Gastrocnemius medialis (tissue), 4 donors: ENCODE data around the gene ADGRV1. TPM values are rescaled to one million over a fixed set of nuclear protein-coding genes. Genes with fewer than 3 reads are reported as not detected.

Experiments
- ATAC-seq, 2 donors: fragments of 150-250 bp; one replicate each; pipeline ENCODE4 v1.9.1; 2016
- DNase-seq, 2 donors: peaks; one replicate each; pipeline ENCODE4 v3.0.0-alpha.2; 2019
- H3K27ac ChIP-seq, 4 donors: fragments of 200-600 bp; sonication (generic); 1 replicate in 1 of 4; 2 replicates in 3 of 4; pipeline ENCODE4 v1.5.1; 2016 to 2018; ENCODE audit warnings: mild to moderate bottlenecking in 2 of 4, moderate library complexity in 1 of 4
- H3K27me3 ChIP-seq, 3 donors: fragments of 200-600 bp; sonication (generic) in 2 of 3; 1 replicate in 1 of 3; 2 replicates in 2 of 3; pipeline versions ENCODE4 v1.5.1 to v1.6.0; 2016 to 2019; ENCODE audit warnings: mild to moderate bottlenecking in 1 of 3, moderate library complexity in 1 of 3
- H3K36me3 ChIP-seq, 2 donors: fragments of 200-600 bp; sonication (generic) in 1 of 2; one replicate each; pipeline ENCODE4 v1.5.1; 2017 to 2018
- H3K4me1 ChIP-seq, 2 donors: fragments of 200-600 bp; sonication (generic) in 1 of 2; one replicate each; pipeline ENCODE4 v1.5.1; 2016 to 2017; ENCODE audit warnings: mild to moderate bottlenecking in 2 of 2
- H3K4me3 ChIP-seq, 4 donors: fragments of 200-600 bp; sonication (generic) in 3 of 4; 1 replicate in 1 of 4; 2 replicates in 3 of 4; pipeline ENCODE4 v1.5.1; 2016 to 2019; ENCODE audit warnings: mild to moderate bottlenecking in 2 of 4
- H3K9me3 ChIP-seq, 3 donors: fragments of 200-600 bp; sonication (generic) in 2 of 3; 1 replicate in 1 of 3; 2 replicates in 2 of 3; pipeline ENCODE4 v1.5.1; 2016 to 2019
- POLR2A ChIP-seq, 2 donors: fragments of 450-650 bp; IDR thresholded peaks; one replicate each; pipeline ENCODE4 v1.6.1; 2017; ENCODE audit warnings: antibody characterized with exemption in 2 of 2, mild to moderate bottlenecking in 2 of 2, moderate library complexity in 2 of 2
- in situ Hi-C, 4 donors: fragments of 200-750 bp; cut with MboI; loops; one replicate each; pipeline versions ENCODE4 v1.15.0 to v1.8.0; 2017; ENCODE audit warnings: low sequenced_read_pairs in 4 of 4
- intact Hi-C: fragments of 100-400 bp; cut with DNase I; formaldehyde crosslinking; loops from one replicate; pipeline ENCODE4 v1.15.1; 2023; ENCODE audit warnings: low total_unique reads
- total RNA-seq, 4 donors: library from RNA; depleted of rRNA; stranded (reverse); fragments of >200 nt; gene quantifications; one replicate each; pipeline versions ENCODE4 v1.1.0 to v1.2.3, GENCODE V29; 2016
- TF ChIP-seq, protein P1 (sequence below), 5 experiments: fragments of 450-650 bp in 3 of 5; fragments of 200-600 bp in 2 of 5; sonication (generic) in 2 of 5; IDR thresholded peaks in 4 of 5; conservative IDR thresholded peaks in 1 of 5; 1 replicate in 4 of 5; 2 replicates in 1 of 5; pipeline ENCODE4 v1.5.1; 2016 to 2019; ENCODE audit warnings: antibody characterized with exemption in 5 of 5, mild to moderate bottlenecking in 3 of 5, moderate library complexity in 3 of 5

ADGRV1 gene
- total RNA-seq, 4 donors from 2014 or later: 0.22 to 0.41 TPM; not detected in 2

DNA sequence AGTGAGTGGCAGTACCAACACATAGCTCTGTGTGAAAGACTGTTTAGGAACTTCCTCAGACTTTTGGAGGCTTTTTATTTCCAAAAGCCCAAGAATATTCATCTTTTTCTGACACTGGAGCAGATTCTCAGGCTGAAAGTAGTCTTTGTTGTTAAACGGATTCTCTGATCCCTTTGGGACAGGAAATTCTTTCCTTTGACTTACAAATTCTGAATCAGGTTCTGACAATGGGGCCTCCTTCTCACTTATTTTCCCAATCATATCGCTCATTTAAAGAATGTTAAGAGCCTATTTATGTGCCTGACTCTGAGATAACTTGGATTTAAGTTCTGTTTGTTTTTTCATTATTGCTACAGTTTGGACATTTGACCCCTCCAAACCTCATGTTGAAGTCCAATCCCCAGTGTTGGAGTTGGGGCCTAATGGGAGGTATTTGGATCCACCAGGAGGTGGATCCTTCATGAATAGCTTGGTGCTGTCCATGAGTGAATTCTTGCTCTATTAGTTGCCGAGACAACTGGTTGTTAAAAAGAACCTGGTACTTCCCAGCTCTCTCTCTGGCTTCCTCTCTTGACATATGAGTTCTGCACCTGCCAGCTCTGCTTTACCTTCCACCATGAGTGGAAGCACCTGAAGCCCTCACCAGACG lies 4.1 kb upstream of the ADGRV1 start:
- Histone ChIP-seq H3K9me3 (no peaks in the 10 kb centered on the region), H3K4me1 (peaks cover 7% of the 10 kb centered on the region in 2 donors), H3K27ac (no peak overlapping the region), H3K36me3 (no peaks in the 10 kb centered on the region), H3K27me3 (peaks cover 24 to 30% (median 26%) of the 10 kb centered on the region in 3 donors), H3K4me3 (no peak overlapping the region)
- in situ Hi-C loops (no loop called here), intact Hi-C loops (no loop called here)
- DNase-seq: no peak
- no peak for TF ChIP-seq POLR2A (IDR thresholded peaks at IDR 0.05)
- TF ChIP-seq, protein P1, sequence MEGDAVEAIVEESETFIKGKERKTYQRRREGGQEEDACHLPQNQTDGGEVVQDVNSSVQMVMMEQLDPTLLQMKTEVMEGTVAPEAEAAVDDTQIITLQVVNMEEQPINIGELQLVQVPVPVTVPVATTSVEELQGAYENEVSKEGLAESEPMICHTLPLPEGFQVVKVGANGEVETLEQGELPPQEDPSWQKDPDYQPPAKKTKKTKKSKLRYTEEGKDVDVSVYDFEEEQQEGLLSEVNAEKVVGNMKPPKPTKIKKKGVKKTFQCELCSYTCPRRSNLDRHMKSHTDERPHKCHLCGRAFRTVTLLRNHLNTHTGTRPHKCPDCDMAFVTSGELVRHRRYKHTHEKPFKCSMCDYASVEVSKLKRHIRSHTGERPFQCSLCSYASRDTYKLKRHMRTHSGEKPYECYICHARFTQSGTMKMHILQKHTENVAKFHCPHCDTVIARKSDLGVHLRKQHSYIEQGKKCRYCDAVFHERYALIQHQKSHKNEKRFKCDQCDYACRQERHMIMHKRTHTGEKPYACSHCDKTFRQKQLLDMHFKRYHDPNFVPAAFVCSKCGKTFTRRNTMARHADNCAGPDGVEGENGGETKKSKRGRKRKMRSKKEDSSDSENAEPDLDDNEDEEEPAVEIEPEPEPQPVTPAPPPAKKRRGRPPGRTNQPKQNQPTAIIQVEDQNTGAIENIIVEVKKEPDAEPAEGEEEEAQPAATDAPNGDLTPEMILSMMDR (IDR thresholded peaks at IDR 0.05 in 4 of 5, conservative IDR thresholded peaks at IDR 0.05 in 1 of 5): no peak
- ATAC-seq: no peak

DNA sequence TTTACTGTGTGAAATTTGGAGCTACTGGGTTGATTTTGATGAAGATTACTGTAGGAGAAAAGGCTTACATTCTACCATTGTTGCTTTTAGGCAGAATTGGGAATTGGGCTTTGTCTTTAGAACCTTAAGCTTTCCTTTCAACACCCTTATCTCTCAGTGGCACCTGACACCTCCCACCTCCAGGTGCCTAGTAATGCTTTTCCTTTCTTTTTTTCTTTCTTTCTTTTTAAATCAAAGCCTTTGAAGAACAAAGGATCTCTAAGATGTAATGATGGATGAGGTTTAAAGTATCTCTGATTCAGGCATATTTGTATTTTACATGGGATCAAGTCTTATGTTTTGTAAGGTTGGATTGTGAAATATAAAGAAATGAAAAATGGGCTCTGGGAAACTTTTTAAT lies 2.9 kb upstream of the ADGRV1 start:
- H3K27me3 ChIP-seq: peaks cover 28 to 42% (median 35%) of the 10 kb centered on the region in 3 donors
- DNase-seq: no peak
- no peak overlapping the region for H3K27ac ChIP-seq
- peaks cover 7% of the 10 kb centered on the region in 2 donors for H3K4me1 ChIP-seq
- no peak for ATAC-seq
- in situ Hi-C loops: no loop called here
- no peaks in the 10 kb centered on the region for H3K9me3 ChIP-seq
- no peaks in the 10 kb centered on the region for H3K36me3 ChIP-seq
- intact Hi-C loops: no loop called here
- no peak overlapping the region for H3K4me3 ChIP-seq
- TF ChIP-seq, protein P1 (IDR thresholded peaks at IDR 0.05 in 4 of 5, conservative IDR thresholded peaks at IDR 0.05 in 1 of 5): no peak
- TF ChIP-seq POLR2A (IDR thresholded peaks at IDR 0.05): no peak

DNA sequence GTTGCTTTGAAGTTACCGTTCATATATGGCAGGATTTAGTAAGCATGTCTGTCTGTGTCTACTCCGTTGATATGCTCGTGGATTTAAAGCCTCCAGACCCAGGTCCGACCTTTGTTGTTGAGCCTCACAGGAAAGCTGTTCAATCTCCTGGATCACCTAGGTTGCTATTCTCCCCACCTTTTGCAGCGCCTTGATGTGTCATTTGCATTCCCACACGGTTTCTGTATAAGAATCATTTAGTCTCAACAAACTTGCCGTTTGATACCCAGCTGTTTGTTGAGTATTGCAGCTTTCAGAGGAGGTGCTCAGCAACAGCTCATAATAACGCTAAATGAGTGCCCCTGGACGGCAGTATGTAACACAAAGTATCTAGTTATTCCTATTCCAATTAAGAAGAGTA lies 1.2 kb upstream of the ADGRV1 start:
- intact Hi-C loops: no loop called here
- in situ Hi-C loops: no loop called here

DNA sequence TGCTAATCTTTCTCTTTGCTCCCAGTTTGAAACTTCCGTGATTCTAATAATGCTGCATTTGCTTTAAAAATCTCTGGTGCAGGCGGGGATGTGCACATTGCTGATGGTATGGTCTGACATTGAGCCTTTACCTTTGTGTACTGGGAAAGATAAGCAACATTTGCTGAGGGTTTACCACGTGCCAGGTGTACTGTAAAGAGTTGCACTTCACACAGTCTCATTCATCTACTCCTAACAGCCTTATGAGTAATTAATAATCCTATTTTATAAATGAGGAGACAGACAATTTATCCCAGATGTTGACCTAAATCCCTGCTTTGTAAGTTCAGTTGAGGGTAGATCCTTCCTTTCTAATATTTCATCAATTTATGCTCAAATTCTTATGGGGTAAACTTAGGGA lies 726 bp upstream of the ADGRV1 start:
- ATAC-seq: no peak
- no peak for TF ChIP-seq POLR2A (IDR thresholded peaks at IDR 0.05)
- TF ChIP-seq, protein P1 (IDR thresholded peaks at IDR 0.05 in 4 of 5, conservative IDR thresholded peaks at IDR 0.05 in 1 of 5): no peak
- H3K36me3 ChIP-seq: no peaks in the 10 kb centered on the region
- peaks cover 7% of the 10 kb centered on the region in 2 donors for H3K4me1 ChIP-seq
- peaks cover 39 to 42% (median 39%) of the 10 kb centered on the region in 3 donors for H3K27me3 ChIP-seq
- in situ Hi-C loops (no loop called here), intact Hi-C loops (no loop called here)
- no peak for DNase-seq
- peak overlapping the region; percentile 9 to 46 (median 39) for H3K4me3 ChIP-seq
- no peak overlapping the region for H3K27ac ChIP-seq
- H3K9me3 ChIP-seq: no peaks in the 10 kb centered on the region

More for the DNA sequence above, 1.2 kb upstream of the ADGRV1 start:
- H3K4me1 ChIP-seq: peaks cover 7% of the 10 kb centered on the region in 2 donors
- H3K27me3 ChIP-seq: peaks cover 37 to 42% (median 39%) of the 10 kb centered on the region in 3 donors
- DNase-seq (no peak), ATAC-seq (no peak)
- TF ChIP-seq, protein P1 (IDR thresholded peaks at IDR 0.05 in 4 of 5, conservative IDR thresholded peaks at IDR 0.05 in 1 of 5): no peak
- TF ChIP-seq POLR2A (IDR thresholded peaks at IDR 0.05): no peak
- no peak overlapping the region for H3K4me3 ChIP-seq
- no peaks in the 10 kb centered on the region for H3K36me3 ChIP-seq
- no peak overlapping the region for H3K27ac ChIP-seq
- no peaks in the 10 kb centered on the region for H3K9me3 ChIP-seq
